HTERT RPE-1 (cell line): ENCODE measurements around the gene ARPC1A.
"Not testable (repeated sequence)": the region's sequence is repeated elsewhere in the genome, so short reads cannot be mapped to it uniquely, and the experiment has no call there.

Source experiments
- in situ Hi-C: fragments of 300-500 bp; cut with MboI; formaldehyde crosslinking; loops from 4 replicates; pipeline ENCODE4 v1.14.3; 2020; ENCODE audit warnings: low sequenced_read_pairs

Gene ARPC1A

GRCh38 chr7:99406557-99406956, 80.9 kb downstream of the ARPC1A start:
- in situ Hi-C loops: no loop called here

GRCh38 chr7:99407872-99408378, 82.2 kb downstream of the ARPC1A start:
- in situ Hi-C loops: no loop called here

GRCh38 chr7:99408379-99409191, 82.9 kb downstream of the ARPC1A start, which contains the start of the genes BUD31 and PDAP1:
Gene BUD31, plus strand, starts transcription at chr7:99408969. Its CDS starts 2,124 bp downstream, at chr7:99411093.
Gene PDAP1, minus strand, starts transcription at chr7:99408597. Its CDS starts 49 bp downstream, at chr7:99408548.
- in situ Hi-C loops: no loop called here

DNA sequence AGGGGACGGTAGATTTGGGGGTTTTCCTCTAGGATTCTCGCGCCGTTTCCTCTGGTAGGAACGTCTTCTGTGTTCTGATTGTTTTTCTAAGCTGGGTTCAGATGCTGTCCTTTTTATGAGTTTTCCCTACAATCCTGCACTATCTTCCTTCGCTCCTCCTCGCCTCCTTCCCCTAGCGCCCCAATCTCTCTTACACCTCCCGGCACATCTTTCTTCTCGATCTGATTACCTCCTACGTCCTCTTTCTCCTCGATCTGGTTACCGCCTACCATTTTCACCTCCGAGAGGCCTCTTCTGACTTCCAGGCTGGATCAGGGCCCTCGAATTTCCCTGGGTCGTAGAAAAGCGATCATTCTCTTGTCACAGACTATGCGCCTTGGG, 83.5 kb downstream of the ARPC1A start:
- in situ Hi-C loops: no loop called here

DNA sequence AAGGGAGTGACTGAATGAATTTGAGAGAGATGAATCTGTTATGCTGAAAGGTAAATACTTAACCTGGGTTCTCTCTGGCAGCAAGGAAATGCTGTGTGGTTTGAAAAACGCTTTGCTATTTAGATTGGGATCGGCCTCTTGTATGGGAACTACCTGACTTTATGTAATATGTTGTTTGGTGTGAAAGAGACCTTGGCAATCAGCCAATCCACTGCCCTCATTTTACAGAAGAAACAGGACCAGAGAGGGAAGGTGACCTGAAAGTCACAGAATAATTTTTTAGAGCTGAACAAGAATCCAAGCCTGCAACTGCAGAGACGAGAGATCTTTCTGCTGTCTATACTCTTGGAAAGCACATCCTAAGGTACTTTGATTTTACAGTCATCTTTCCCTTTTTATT, 84.1 kb downstream of the ARPC1A start:
- in situ Hi-C loops: no loop called here

DNA sequence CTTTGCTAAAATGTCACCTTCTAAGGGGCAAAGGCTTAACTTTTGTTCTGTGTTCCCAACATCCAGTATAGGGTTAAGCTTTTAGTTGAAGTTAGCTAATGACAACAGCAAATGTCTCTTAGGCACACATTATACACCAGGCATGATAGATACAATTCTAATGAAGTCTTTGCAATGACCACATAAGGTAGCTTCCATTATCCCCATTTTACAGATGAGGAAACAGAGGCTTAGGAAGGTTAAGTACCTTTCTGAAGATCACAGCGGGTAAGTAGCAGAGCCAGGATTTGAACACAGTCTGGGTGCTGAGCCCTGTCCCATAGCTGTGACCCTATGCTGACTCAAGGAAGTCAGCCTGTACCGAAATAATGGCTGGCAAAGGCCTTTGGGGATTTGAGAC, 84.9 kb downstream of the ARPC1A start:
- in situ Hi-C loops: no loop called here

GRCh38 chr7:99415513-99416127, 89.9 kb downstream of the ARPC1A start:
- in situ Hi-C loops: not testable (repeated sequence)
